Astrocyte (in vitro differentiated cells and primary cell): ENCODE results near the gene OPCML. TPM values are rescaled to one million over a fixed set of nuclear protein-coding genes. Genes with fewer than 3 reads are reported as not detected.

Experiments used
- DNase-seq: peaks from one replicate; pipeline ENCODE4 v3.0.0-alpha.2; 2010; ENCODE audit warnings: low read depth
- FAIRE-seq: peaks from 2 replicates; lab custom pipeline; 2011; peaks lifted over from hg19 to GRCh38; lab: Jason Lieb, UNC
- H2AFZ ChIP-seq: 2 replicates; pipeline ENCODE4 v1.6.0; 2012; ENCODE audit warnings: low read depth, low read length, inconsistent platforms
- H3K27ac ChIP-seq: 2 replicates; pipeline ENCODE4 v1.5.1; 2011; ENCODE audit warnings: low read depth, low read length, inconsistent platforms
- H3K27me3 ChIP-seq: 2 replicates; pipeline ENCODE4 v1.6.0; 2011; ENCODE audit warnings: low read length, inconsistent platforms; ENCODE audit not compliant: insufficient read depth
- H3K36me3 ChIP-seq: 2 replicates; pipeline ENCODE4 v1.5.1; 2011; ENCODE audit warnings: low read length, inconsistent platforms; ENCODE audit not compliant: insufficient read depth
- H3K4me1 ChIP-seq: 2 replicates; pipeline ENCODE4 v1.5.1; 2011; ENCODE audit warnings: low read length, inconsistent platforms; ENCODE audit not compliant: insufficient read depth
- H3K4me2 ChIP-seq: 2 replicates; pipeline ENCODE4 v1.6.0; 2012; ENCODE audit warnings: low read length, inconsistent platforms
- H3K4me3 ChIP-seq: 2 replicates; pipeline ENCODE4 v1.5.1; 2011; ENCODE audit warnings: low read depth, mild to moderate bottlenecking, low read length, inconsistent platforms; ENCODE audit not compliant: insufficient read depth
- H3K79me2 ChIP-seq: 2 replicates; pipeline ENCODE4 v1.6.0; 2012; ENCODE audit warnings: mild to moderate bottlenecking, low read length, inconsistent platforms; ENCODE audit not compliant: insufficient read depth
- H3K9ac ChIP-seq: 2 replicates; pipeline ENCODE4 v1.6.0; 2012; ENCODE audit warnings: mild to moderate bottlenecking, low read length, inconsistent platforms
- H3K9me3 ChIP-seq: 2 replicates; pipeline ENCODE4 v1.5.1; 2012; ENCODE audit warnings: low read depth, mild to moderate bottlenecking, low read length, inconsistent platforms; ENCODE audit not compliant: insufficient read depth
- H4K20me1 ChIP-seq: 2 replicates; pipeline ENCODE4 v1.6.0; 2012; ENCODE audit warnings: low read length, inconsistent platforms; ENCODE audit not compliant: insufficient read depth
- H3K27ac Mint-ChIP-seq: one replicate; pipeline ENCODE4 v1.8.0; 2021; ENCODE audit warnings: mild to moderate bottlenecking, mixed read lengths; ENCODE audit not compliant: unreplicated experiment
- H3K27me3 Mint-ChIP-seq: one replicate; pipeline ENCODE4 v1.8.0; 2021; ENCODE audit warnings: low read depth, mixed read lengths; ENCODE audit not compliant: unreplicated experiment
- H3K36me3 Mint-ChIP-seq: one replicate; pipeline ENCODE4 v1.8.0; 2021; ENCODE audit warnings: low read depth, mixed read lengths; ENCODE audit not compliant: unreplicated experiment
- H3K4me1 Mint-ChIP-seq: one replicate; pipeline ENCODE4 v1.8.0; 2021; ENCODE audit warnings: low read depth, mixed read lengths; ENCODE audit not compliant: unreplicated experiment
- H3K4me3 Mint-ChIP-seq: one replicate; pipeline ENCODE4 v1.8.0; 2021; ENCODE audit warnings: mild to moderate bottlenecking, moderate library complexity, mixed read lengths; ENCODE audit not compliant: unreplicated experiment
- H3K9me3 Mint-ChIP-seq: one replicate; pipeline ENCODE4 v1.8.0; 2021; ENCODE audit warnings: mild to moderate bottlenecking, mixed read lengths; ENCODE audit not compliant: unreplicated experiment
- CTCF ChIP-seq: IDR thresholded peaks from 2 replicates; pipeline ENCODE4 v1.5.1; 2011; ENCODE audit warnings: low read depth, mild to moderate bottlenecking, inconsistent platforms, low read length, moderate library complexity; ENCODE audit not compliant: insufficient read depth
- EZH2 ChIP-seq: IDR thresholded peaks from 2 replicates; pipeline ENCODE4 v1.6.1; 2012; ENCODE audit warnings: mild to moderate bottlenecking, low read length, inconsistent platforms; ENCODE audit not compliant: insufficient read depth
- total RNA-seq: library from RNA; stranded (reverse); gene quantifications from 2 replicates; pipeline ENCODE4 v1.2.1, GENCODE V29; 2021

Gene OPCML
- total RNA-seq, 1 donor from 2014 or later = 7.9 TPM

- no peak overlapping the region for H3K4me3 Mint-ChIP-seq
- FAIRE-seq = no peak
- H3K36me3 Mint-ChIP-seq = no peaks in the 10 kb centered on the region
- H3K4me1 Mint-ChIP-seq = no peaks in the 10 kb centered on the region
- H3K4me2 ChIP-seq = no peak overlapping the region
- TF ChIP-seq CTCF (no peak), EZH2 (no peak)
- DNase-seq = no peak
- H3K9ac ChIP-seq = no peak overlapping the region
- H3K79me2 ChIP-seq = no peaks in the 10 kb centered on the region
- no peaks in the 10 kb centered on the region for H3K9me3 Mint-ChIP-seq
- H3K36me3 ChIP-seq = no peaks in the 10 kb centered on the region
- H4K20me1 ChIP-seq = no peaks in the 10 kb centered on the region
- no peak overlapping the region for H2AFZ ChIP-seq
- H3K27me3 Mint-ChIP-seq = peaks cover 7% of the 10 kb centered on the region
- no peaks in the 10 kb centered on the region for H3K27me3 ChIP-seq
- no peak overlapping the region for H3K27ac ChIP-seq
- H3K9me3 ChIP-seq = no peaks in the 10 kb centered on the region
- no peak overlapping the region for H3K27ac Mint-ChIP-seq
- H3K4me1 ChIP-seq = no peaks in the 10 kb centered on the region
- no peak overlapping the region for H3K4me3 ChIP-seq
These were observed 114.1 kb downstream of the OPCML start for GRCh38 chr11:133418218-133418617.

GRCh38 chr11:133414506-133414905 is 117.8 kb downstream of the OPCML start:
- Mint-ChIP-seq H3K27me3 (peaks cover 10% of the 10 kb centered on the region), H3K36me3 (no peaks in the 10 kb centered on the region), H3K9me3 (peaks cover 5% of the 10 kb centered on the region), H3K4me1 (no peaks in the 10 kb centered on the region), H3K4me3 (no peak overlapping the region), H3K27ac (no peak overlapping the region)
- Histone ChIP-seq H3K27ac (no peak overlapping the region), H3K4me2 (no peak overlapping the region), H3K79me2 (no peaks in the 10 kb centered on the region), H3K9ac (no peak overlapping the region), H3K4me1 (no peaks in the 10 kb centered on the region), H3K9me3 (no peaks in the 10 kb centered on the region), H3K36me3 (no peaks in the 10 kb centered on the region), H3K27me3 (no peaks in the 10 kb centered on the region), H3K4me3 (no peak overlapping the region), H2AFZ (no peak overlapping the region), H4K20me1 (no peaks in the 10 kb centered on the region)
- DNase-seq (no peak), FAIRE-seq (no peak)
- TF ChIP-seq EZH2 (no peak), CTCF (no peak)

GRCh38 chr11:133413703-133414102 is 118.6 kb downstream of the OPCML start:
- Mint-ChIP-seq H3K4me1 (no peaks in the 10 kb centered on the region), H3K36me3 (no peaks in the 10 kb centered on the region), H3K9me3 (peaks cover 5% of the 10 kb centered on the region), H3K27me3 (peaks cover 10% of the 10 kb centered on the region), H3K27ac (no peak overlapping the region), H3K4me3 (no peak overlapping the region)
- Histone ChIP-seq H3K4me2 (no peak overlapping the region), H3K27ac (no peak overlapping the region), H3K4me3 (no peak overlapping the region), H3K4me1 (no peaks in the 10 kb centered on the region), H3K9ac (no peak overlapping the region), H3K36me3 (no peaks in the 10 kb centered on the region), H4K20me1 (no peaks in the 10 kb centered on the region), H2AFZ (no peak overlapping the region), H3K27me3 (no peaks in the 10 kb centered on the region), H3K79me2 (no peaks in the 10 kb centered on the region), H3K9me3 (no peaks in the 10 kb centered on the region)
- TF ChIP-seq CTCF (no peak), EZH2 (no peak)
- FAIRE-seq (no peak), DNase-seq (no peak)
